HepG2 (cell line): ENCODE data around the gene GRM1. TPM values are rescaled to one million over a fixed set of nuclear protein-coding genes. Genes with fewer than 3 reads are reported as not detected.

Source experiments
- DMTF1 ChIP-seq: sonication (generic); formaldehyde crosslinking; IDR thresholded peaks from 2 replicates; pipeline ENCODE4 v1.4.0; 2020; ENCODE audit warnings: mild to moderate bottlenecking, missing genetic modification reagents
- ESRRA ChIP-seq: sonication (generic); formaldehyde crosslinking; IDR thresholded peaks from 2 replicates; pipeline ENCODE4 v1.5.1; 2020; ENCODE audit warnings: mild to moderate bottlenecking, low read depth, missing genetic modification reagents
- GTF2F1 ChIP-seq: fragments of 150-350 bp; IDR thresholded peaks from 2 replicates; pipeline ENCODE4 v1.6.1; 2014; ENCODE audit warnings: low read length
- HOXA9 ChIP-seq: sonication (generic); formaldehyde crosslinking; IDR thresholded peaks from 2 replicates; pipeline ENCODE4 v1.8.1; 2022; ENCODE audit warnings: missing genetic modification reagents, mild to moderate bottlenecking, moderate library complexity, borderline replicate concordance
- HOXD1 ChIP-seq: sonication (generic); formaldehyde crosslinking; IDR thresholded peaks from 2 replicates; pipeline ENCODE4 v1.5.0; 2020; ENCODE audit warnings: missing genetic modification reagents
- MED13 ChIP-seq: sonication (generic); formaldehyde crosslinking; IDR thresholded peaks from 2 replicates; pipeline ENCODE4 v1.5.0; 2020; ENCODE audit warnings: missing genetic modification reagents
- MIER3 ChIP-seq: IDR thresholded peaks from 2 replicates; pipeline ENCODE4 v1.6.1; 2016; ENCODE audit warnings: missing compliant biosample characterization, borderline replicate concordance
- MTF1 ChIP-seq: sonication (generic); formaldehyde crosslinking; IDR thresholded peaks from 2 replicates; pipeline ENCODE4 v1.5.0; 2020; ENCODE audit warnings: missing genetic modification reagents
- ZBTB14 ChIP-seq: sonication (generic); formaldehyde crosslinking; IDR thresholded peaks from 2 replicates; pipeline ENCODE4 v1.4.0; 2020; ENCODE audit warnings: missing genetic modification reagents
- ZNF207 ChIP-seq: fragments of 450-650 bp; IDR thresholded peaks from 2 replicates; pipeline ENCODE4 v1.6.1; 2016; ENCODE audit warnings: antibody characterized with exemption, borderline replicate concordance
- ZNF317 ChIP-seq: sonication (generic); formaldehyde crosslinking; IDR thresholded peaks from 2 replicates; pipeline ENCODE4 v1.5.0; 2020; ENCODE audit warnings: mild to moderate bottlenecking, missing genetic modification reagents
- ZNF343 ChIP-seq: sonication (generic); formaldehyde crosslinking; IDR thresholded peaks from 2 replicates; pipeline ENCODE4 v1.4.0; 2020; ENCODE audit warnings: mild to moderate bottlenecking, missing genetic modification reagents
- ZNF652 ChIP-seq: IDR thresholded peaks from 2 replicates; pipeline ENCODE4 v1.6.1; 2016; ENCODE audit warnings: low read depth, borderline replicate concordance
- ZNF781 ChIP-seq: sonication (generic); formaldehyde crosslinking; IDR thresholded peaks from 2 replicates; pipeline ENCODE4 v1.5.1; 2020; ENCODE audit warnings: borderline replicate concordance, mild to moderate bottlenecking, missing genetic modification reagents; ENCODE audit errors: not compliant biosample characterization
- ZNF792 ChIP-seq: IDR thresholded peaks from 2 replicates; pipeline ENCODE4 v1.6.1; 2016
- polyA plus RNA-seq, 8 experiments: library from polyadenylated mRNA; depleted of rRNA in 3 of 8; stranded (reverse) in 7 of 8; unstranded in 1 of 8; fragments of >200 nt; fragmentation: Illumina TruSeq in 4 of 8; extraction: Trizol in 4 of 8; gene quantifications; 2 replicates each; pipeline versions ENCODE4 v1.2.1 to v1.2.3, GENCODE V29; 2011 to 2016; ENCODE audit warnings: low read depth in 4 of 8, missing spikeins in 1 of 8, mixed read lengths in 1 of 8; ENCODE audit not compliant: insufficient read depth in 1 of 8
- total RNA-seq, 5 experiments: library from RNA; depleted of rRNA; stranded (reverse); fragments of >200 nt; fragmentation: Illumina TruSeq; extraction: Trizol; gene quantifications; 2 replicates each; pipeline ENCODE4 v1.2.3, GENCODE V29; 2016; ENCODE audit warnings: low read depth in 1 of 5
- TF ChIP-seq, protein P1 (sequence below), 2 experiments: IDR thresholded peaks; 2 replicates each; pipeline ENCODE4 v1.6.1; 2011 to 2012; ENCODE audit warnings: low read length in 2 of 2, borderline replicate concordance in 1 of 2, low read depth in 1 of 2, mild to moderate bottlenecking in 1 of 2, moderate library complexity in 1 of 2
- TF ChIP-seq, protein P2 (sequence below): sonication (generic); formaldehyde crosslinking; IDR thresholded peaks from 2 replicates; pipeline ENCODE4 v1.4.0; 2020; ENCODE audit warnings: missing genetic modification reagents

Gene GRM1
- total and polyA plus RNA-seq, 2 of the 13 experiments (the other 11 are each of a cell fraction or from before 2014, with no cell fraction given) = 0.09 TPM; not detected in 1

DNA sequence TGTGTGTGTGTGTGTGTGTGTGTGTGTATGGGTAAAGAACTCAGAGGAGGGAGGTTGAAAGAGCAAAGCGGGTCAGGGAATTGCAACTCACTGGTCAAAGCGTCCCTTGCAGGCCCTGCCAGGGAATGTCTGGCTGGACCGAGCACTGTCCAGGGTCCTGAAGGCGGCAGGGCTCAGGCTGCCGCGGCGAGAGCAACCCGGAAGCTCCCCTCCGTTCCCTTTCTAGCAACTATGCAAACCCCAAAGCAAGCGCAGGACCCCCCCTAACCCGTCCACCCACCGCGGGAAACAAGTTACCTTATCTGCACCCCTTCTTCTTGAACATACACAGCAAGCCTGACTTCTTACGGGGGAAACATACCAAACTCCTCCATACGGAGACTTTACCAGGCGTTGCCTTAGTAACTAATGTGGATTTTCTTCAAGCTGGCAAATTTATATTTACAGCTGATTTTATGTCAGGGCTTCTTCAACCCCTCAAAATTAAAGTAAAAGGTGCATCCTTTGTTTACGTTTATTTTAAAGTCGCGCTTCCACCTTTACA, 538 bp upstream of the GRM1 start (continued):
- TF ChIP-seq MED13 (peak; percentile 85), ZNF792 (peak; percentile 95), ZNF343 (no peak), GTF2F1 (no peak), ZNF781 (CRISPR knock-in tag) (peak; percentile 97), DMTF1 (CRISPR knock-in tag) (no peak), MIER3 (CRISPR knock-in tag) (peak; percentile 79), HOXD1 (CRISPR knock-in tag) (peak; percentile 95), ZNF652 (CRISPR knock-in tag) (no peak), ESRRA (CRISPR knock-in tag) (no peak), ZNF317 (CRISPR knock-in tag) (peak; percentile 67; the same call in 1 of the 2 replicates), ZBTB14 (peak; percentile 29; the same call in 1 of the 2 replicates), MTF1 (CRISPR knock-in tag) (peak; percentile 95), ZNF207 (no peak), HOXA9 (peak; percentile 71; the same call in 1 of the 2 replicates)
- TF ChIP-seq, protein P1, sequence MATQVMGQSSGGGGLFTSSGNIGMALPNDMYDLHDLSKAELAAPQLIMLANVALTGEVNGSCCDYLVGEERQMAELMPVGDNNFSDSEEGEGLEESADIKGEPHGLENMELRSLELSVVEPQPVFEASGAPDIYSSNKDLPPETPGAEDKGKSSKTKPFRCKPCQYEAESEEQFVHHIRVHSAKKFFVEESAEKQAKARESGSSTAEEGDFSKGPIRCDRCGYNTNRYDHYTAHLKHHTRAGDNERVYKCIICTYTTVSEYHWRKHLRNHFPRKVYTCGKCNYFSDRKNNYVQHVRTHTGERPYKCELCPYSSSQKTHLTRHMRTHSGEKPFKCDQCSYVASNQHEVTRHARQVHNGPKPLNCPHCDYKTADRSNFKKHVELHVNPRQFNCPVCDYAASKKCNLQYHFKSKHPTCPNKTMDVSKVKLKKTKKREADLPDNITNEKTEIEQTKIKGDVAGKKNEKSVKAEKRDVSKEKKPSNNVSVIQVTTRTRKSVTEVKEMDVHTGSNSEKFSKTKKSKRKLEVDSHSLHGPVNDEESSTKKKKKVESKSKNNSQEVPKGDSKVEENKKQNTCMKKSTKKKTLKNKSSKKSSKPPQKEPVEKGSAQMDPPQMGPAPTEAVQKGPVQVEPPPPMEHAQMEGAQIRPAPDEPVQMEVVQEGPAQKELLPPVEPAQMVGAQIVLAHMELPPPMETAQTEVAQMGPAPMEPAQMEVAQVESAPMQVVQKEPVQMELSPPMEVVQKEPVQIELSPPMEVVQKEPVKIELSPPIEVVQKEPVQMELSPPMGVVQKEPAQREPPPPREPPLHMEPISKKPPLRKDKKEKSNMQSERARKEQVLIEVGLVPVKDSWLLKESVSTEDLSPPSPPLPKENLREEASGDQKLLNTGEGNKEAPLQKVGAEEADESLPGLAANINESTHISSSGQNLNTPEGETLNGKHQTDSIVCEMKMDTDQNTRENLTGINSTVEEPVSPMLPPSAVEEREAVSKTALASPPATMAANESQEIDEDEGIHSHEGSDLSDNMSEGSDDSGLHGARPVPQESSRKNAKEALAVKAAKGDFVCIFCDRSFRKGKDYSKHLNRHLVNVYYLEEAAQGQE (IDR thresholded peaks at IDR 0.05; ENCODE audit: borderline replicate concordance in 1 of 2, low read depth in 1 of 2, low read length in 2 of 2) = peak; percentile 97 to 98
- TF ChIP-seq, protein P2, sequence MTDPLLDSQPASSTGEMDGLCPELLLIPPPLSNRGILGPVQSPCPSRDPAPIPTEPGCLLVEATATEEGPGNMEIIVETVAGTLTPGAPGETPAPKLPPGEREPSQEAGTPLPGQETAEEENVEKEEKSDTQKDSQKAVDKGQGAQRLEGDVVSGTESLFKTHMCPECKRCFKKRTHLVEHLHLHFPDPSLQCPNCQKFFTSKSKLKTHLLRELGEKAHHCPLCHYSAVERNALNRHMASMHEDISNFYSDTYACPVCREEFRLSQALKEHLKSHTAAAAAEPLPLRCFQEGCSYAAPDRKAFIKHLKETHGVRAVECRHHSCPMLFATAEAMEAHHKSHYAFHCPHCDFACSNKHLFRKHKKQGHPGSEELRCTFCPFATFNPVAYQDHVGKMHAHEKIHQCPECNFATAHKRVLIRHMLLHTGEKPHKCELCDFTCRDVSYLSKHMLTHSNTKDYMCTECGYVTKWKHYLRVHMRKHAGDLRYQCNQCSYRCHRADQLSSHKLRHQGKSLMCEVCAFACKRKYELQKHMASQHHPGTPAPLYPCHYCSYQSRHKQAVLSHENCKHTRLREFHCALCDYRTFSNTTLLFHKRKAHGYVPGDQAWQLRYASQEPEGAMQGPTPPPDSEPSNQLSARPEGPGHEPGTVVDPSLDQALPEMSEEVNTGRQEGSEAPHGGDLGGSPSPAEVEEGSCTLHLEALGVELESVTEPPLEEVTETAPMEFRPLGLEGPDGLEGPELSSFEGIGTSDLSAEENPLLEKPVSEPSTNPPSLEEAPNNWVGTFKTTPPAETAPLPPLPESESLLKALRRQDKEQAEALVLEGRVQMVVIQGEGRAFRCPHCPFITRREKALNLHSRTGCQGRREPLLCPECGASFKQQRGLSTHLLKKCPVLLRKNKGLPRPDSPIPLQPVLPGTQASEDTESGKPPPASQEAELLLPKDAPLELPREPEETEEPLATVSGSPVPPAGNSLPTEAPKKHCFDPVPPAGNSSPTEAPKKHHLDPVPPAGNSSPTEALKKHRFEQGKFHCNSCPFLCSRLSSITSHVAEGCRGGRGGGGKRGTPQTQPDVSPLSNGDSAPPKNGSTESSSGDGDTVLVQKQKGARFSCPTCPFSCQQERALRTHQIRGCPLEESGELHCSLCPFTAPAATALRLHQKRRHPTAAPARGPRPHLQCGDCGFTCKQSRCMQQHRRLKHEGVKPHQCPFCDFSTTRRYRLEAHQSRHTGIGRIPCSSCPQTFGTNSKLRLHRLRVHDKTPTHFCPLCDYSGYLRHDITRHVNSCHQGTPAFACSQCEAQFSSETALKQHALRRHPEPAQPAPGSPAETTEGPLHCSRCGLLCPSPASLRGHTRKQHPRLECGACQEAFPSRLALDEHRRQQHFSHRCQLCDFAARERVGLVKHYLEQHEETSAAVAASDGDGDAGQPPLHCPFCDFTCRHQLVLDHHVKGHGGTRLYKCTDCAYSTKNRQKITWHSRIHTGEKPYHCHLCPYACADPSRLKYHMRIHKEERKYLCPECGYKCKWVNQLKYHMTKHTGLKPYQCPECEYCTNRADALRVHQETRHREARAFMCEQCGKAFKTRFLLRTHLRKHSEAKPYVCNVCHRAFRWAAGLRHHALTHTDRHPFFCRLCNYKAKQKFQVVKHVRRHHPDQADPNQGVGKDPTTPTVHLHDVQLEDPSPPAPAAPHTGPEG = peak; percentile 87; the same call in 1 of the 2 replicates
